Measurements from ENCODE around the gene NUCKS1. TPM values are rescaled to one million over a fixed set of nuclear protein-coding genes. Genes with fewer than 3 reads are reported as not detected.

The NUCKS1 gene
- total RNA-seq, 2 experiments from 2014 or later, result 152 to 287 TPM

GRCh38 chr1:205744403-205744802 lies 5.6 kb downstream of the NUCKS1 start:
- Histone ChIP-seq H4K20me1 (ENCODE audit: insufficient read depth, low read length) (peaks cover 63% of the 10 kb centered on the region), H3K27ac (ENCODE audit: low read depth, low read length, poor library complexity, severe bottlenecking) (peak overlapping the region; percentile 71), H3K4me2 (ENCODE audit: low read length) (peak overlapping the region; percentile 96), H3K4me3 (ENCODE audit: low read depth, low read length, poor library complexity, severe bottlenecking) (peak overlapping the region; percentile 65), H3K36me3 (ENCODE audit: insufficient read depth, low read length) (peaks cover 70% of the 10 kb centered on the region), H3K9me3 (ENCODE audit: low read length) (no peaks in the 10 kb centered on the region), H2AFZ (ENCODE audit: low read length) (no peak overlapping the region), H3K4me1 (ENCODE audit: insufficient read depth, low read length, poor library complexity, severe bottlenecking) (peaks cover 68% of the 10 kb centered on the region), H3K9me2 (ENCODE audit: insufficient read depth, low read length) (no peaks in the 10 kb centered on the region), H3K79me2 (ENCODE audit: insufficient read depth, low read depth, low read length) (peaks cover 100% of the 10 kb centered on the region)
- no peak for DNase-seq (ENCODE audit: low spot score)
- no peak for TF ChIP-seq EZH2phosphoT487 (IDR thresholded peaks at IDR 0.05; ENCODE audit: borderline replicate concordance, low read depth, low read length)
- intact Hi-C loops (cut with micrococcal nuclease; ENCODE audit: unreplicated experiment), result no loop called here
- no TSS peak for BruUV-seq (replicated peaks)
- POLR2A ChIA-PET, result interaction anchor here (0.9 kb wide), 1 partner anchor 311 kb away, joined by 5 read pairs; no protein-coding TSS in a partner anchor
- CTCF ChIA-PET (ENCODE audit: unreplicated experiment), result no interaction called here

- Histone ChIP-seq H3K4me1 (ENCODE audit: insufficient read depth, low read length, poor library complexity, severe bottlenecking) (peaks cover 68% of the 10 kb centered on the region), H2AFZ (ENCODE audit: low read length) (no peak overlapping the region), H4K20me1 (ENCODE audit: insufficient read depth, low read length) (peaks cover 66% of the 10 kb centered on the region), H3K79me2 (ENCODE audit: insufficient read depth, low read depth, low read length) (peaks cover 100% of the 10 kb centered on the region), H3K36me3 (ENCODE audit: insufficient read depth, low read length) (peaks cover 72% of the 10 kb centered on the region), H3K27ac (ENCODE audit: low read depth, low read length, poor library complexity, severe bottlenecking) (peak overlapping the region; percentile 71), H3K9me2 (ENCODE audit: insufficient read depth, low read length) (no peaks in the 10 kb centered on the region), H3K9me3 (ENCODE audit: low read length) (no peaks in the 10 kb centered on the region), H3K4me2 (ENCODE audit: low read length) (peak overlapping the region; percentile 96), H3K4me3 (ENCODE audit: low read depth, low read length, poor library complexity, severe bottlenecking) (peak overlapping the region; percentile 65)
- no TSS peak for BruUV-seq (replicated peaks)
- CTCF ChIA-PET (ENCODE audit: unreplicated experiment), result no interaction called here
- intact Hi-C loops (cut with micrococcal nuclease; ENCODE audit: unreplicated experiment), result no loop called here
- POLR2A ChIA-PET, result interaction anchor here (0.9 kb wide), 1 partner anchor 311 kb away, joined by 5 read pairs; no protein-coding TSS in a partner anchor
- no peak for TF ChIP-seq EZH2phosphoT487 (IDR thresholded peaks at IDR 0.05; ENCODE audit: borderline replicate concordance, low read depth, low read length)
- DNase-seq (ENCODE audit: low spot score), result no peak
Observed at GRCh38 chr1:205743977-205744376, 6.0 kb downstream of the NUCKS1 start.

GRCh38 chr1:205741681-205742080 lies 8.3 kb downstream of the NUCKS1 start:
- Histone ChIP-seq H3K9me2 (ENCODE audit: insufficient read depth, low read length) (no peaks in the 10 kb centered on the region), H3K79me2 (ENCODE audit: insufficient read depth, low read depth, low read length) (peaks cover 100% of the 10 kb centered on the region), H3K4me1 (ENCODE audit: insufficient read depth, low read length, poor library complexity, severe bottlenecking) (peaks cover 53% of the 10 kb centered on the region), H3K36me3 (ENCODE audit: insufficient read depth, low read length) (peaks cover 69% of the 10 kb centered on the region), H3K27ac (ENCODE audit: low read depth, low read length, poor library complexity, severe bottlenecking) (peak overlapping the region; percentile 71), H3K9me3 (ENCODE audit: low read length) (no peaks in the 10 kb centered on the region), H3K4me2 (ENCODE audit: low read length) (peak overlapping the region; percentile 96), H2AFZ (ENCODE audit: low read length) (no peak overlapping the region), H3K4me3 (ENCODE audit: low read depth, low read length, poor library complexity, severe bottlenecking) (peak overlapping the region; percentile 65), H4K20me1 (ENCODE audit: insufficient read depth, low read length) (peaks cover 52% of the 10 kb centered on the region)
- DNase-seq (ENCODE audit: low spot score), result no peak
- no peak for TF ChIP-seq CTCF (conservative IDR thresholded peaks at IDR 0.05; ENCODE audit: low read length)
- no peak for TF ChIP-seq EZH2phosphoT487 (IDR thresholded peaks at IDR 0.05; ENCODE audit: borderline replicate concordance, low read depth, low read length)
- POLR2A ChIA-PET, result interaction anchor here (0.8 to 2.0 kb wide), 4 partner anchors 8 to 19 kb away, joined by 4 to 8 read pairs (median 6); no protein-coding TSS in a partner anchor
- no TSS peak for BruUV-seq (replicated peaks)
- CTCF ChIA-PET (ENCODE audit: unreplicated experiment), result no interaction called here
- intact Hi-C loops (cut with micrococcal nuclease; ENCODE audit: unreplicated experiment), result no loop called here
